ENCODE results near the gene OSBPL5.

OSBPL5 gene

DNA sequence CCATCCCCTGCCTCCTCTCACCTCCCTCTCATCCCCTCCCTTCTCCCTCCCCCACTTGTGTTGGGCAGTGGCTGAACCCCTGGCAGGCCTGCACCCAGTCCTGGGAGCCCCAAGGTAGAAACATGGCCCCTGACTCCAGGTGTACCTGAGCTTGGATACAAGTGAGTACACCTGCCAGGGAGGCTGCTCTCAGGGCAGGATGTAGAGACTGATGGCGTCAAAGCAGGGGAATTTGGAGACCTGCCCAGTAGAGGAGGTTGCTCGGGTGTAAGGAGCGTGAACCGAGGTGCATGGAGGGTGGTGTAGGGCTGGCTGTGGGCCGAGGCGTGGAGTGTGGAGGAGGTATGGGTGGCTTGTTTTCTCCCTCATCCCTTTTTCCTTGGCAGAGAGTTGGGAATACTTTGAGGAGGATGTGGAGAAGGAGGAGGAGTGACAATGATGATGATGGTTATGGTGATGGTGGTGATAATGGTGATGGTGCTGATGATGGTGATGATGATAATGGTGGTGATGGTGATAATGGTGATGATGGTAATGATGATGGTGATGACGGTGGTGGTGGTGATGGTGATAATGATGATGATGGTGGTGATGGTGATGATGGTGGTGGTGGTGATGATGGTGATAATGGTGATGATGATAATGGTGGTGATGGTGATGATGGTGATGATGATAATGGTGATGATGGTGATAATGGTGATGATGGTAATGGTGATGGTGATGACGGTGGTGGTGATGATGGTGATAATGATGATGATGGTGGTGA, 41.2 kb upstream of the OSBPL5 start:
- TF ChIP-seq, protein P1, sequence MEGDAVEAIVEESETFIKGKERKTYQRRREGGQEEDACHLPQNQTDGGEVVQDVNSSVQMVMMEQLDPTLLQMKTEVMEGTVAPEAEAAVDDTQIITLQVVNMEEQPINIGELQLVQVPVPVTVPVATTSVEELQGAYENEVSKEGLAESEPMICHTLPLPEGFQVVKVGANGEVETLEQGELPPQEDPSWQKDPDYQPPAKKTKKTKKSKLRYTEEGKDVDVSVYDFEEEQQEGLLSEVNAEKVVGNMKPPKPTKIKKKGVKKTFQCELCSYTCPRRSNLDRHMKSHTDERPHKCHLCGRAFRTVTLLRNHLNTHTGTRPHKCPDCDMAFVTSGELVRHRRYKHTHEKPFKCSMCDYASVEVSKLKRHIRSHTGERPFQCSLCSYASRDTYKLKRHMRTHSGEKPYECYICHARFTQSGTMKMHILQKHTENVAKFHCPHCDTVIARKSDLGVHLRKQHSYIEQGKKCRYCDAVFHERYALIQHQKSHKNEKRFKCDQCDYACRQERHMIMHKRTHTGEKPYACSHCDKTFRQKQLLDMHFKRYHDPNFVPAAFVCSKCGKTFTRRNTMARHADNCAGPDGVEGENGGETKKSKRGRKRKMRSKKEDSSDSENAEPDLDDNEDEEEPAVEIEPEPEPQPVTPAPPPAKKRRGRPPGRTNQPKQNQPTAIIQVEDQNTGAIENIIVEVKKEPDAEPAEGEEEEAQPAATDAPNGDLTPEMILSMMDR (IDR thresholded peaks at IDR 0.05), result no peak
- no peak for TF ChIP-seq ZFX (IDR thresholded peaks at IDR 0.05; ENCODE audit: borderline replicate concordance)
- H3K27ac ChIP-seq, result no peak overlapping the region

GRCh38 chr11:3205261-3206155, 40.4 kb upstream of the OSBPL5 start:
- no peak overlapping the region for H3K27ac ChIP-seq
- TF ChIP-seq ZFX (IDR thresholded peaks at IDR 0.05; ENCODE audit: borderline replicate concordance), result no peak
- TF ChIP-seq, protein P1 (IDR thresholded peaks at IDR 0.05), result no peak

GRCh38 chr11:3204141-3205015, 39.3 kb upstream of the OSBPL5 start:
- no peak overlapping the region for H3K27ac ChIP-seq
- no peak for TF ChIP-seq ZFX (IDR thresholded peaks at IDR 0.05; ENCODE audit: borderline replicate concordance)
- TF ChIP-seq, protein P1 (IDR thresholded peaks at IDR 0.05), result no peak

- no peak for TF ChIP-seq ZFX (IDR thresholded peaks at IDR 0.05; ENCODE audit: borderline replicate concordance)
- TF ChIP-seq, protein P1 (IDR thresholded peaks at IDR 0.05), result no peak
- no peak overlapping the region for H3K27ac ChIP-seq
These were observed 38.3 kb upstream of the OSBPL5 start for GRCh38 chr11:3203221-3204043.

DNA sequence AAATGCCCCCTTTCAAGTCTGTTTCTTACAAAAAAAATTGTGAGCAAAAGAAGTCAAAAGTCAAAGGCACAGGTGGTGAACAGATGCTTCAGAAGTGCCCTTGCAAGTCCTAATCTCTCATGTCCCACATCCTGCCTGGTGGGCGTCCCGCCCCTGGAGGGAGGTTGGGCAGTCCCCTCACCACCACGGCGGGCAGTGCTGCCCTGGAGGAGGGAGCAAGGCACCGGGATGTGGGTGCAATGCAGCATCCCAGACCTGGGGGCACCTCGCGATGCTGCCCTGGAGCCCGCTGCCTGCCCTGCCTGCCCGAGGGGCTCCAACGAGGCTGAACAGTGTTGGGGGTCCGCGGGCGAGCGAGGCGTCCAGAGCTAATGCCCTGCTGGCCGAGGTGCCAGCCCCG, 37.6 kb upstream of the OSBPL5 start:
- no peak for TF ChIP-seq ZFX (IDR thresholded peaks at IDR 0.05; ENCODE audit: borderline replicate concordance)
- TF ChIP-seq, protein P1 (IDR thresholded peaks at IDR 0.05), result no peak
- no peak overlapping the region for H3K27ac ChIP-seq

DNA sequence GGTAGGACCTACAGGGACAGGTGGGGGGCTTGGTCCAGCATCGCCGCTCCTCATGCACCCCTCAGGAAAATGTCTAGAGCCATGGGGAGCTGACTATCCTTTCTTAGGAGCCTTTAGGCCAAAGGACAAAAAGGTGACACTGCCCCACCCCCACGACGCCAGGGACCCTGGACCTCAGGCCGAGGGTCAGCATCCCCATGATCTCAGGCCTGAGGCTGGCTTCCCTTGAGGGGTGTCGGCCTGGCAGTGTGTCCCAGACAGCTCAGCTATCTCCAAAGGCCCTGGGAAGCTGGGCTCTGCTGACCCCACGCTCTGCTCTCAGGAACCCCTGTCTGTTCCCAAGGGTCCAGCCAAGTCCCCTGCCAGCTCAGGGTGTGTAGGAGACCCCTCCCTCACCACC, 37.2 kb upstream of the OSBPL5 start:
- H3K27ac ChIP-seq, result no peak overlapping the region
- no peak for TF ChIP-seq ZFX (IDR thresholded peaks at IDR 0.05; ENCODE audit: borderline replicate concordance)
